GM13976 (cell line): ENCODE data around the gene IDH3A.

Source experiments
- DNase-seq: peaks from one replicate; pipeline ENCODE4 v3.0.0; 2012; ENCODE audit warnings: low spot score
- CTCF ChIP-seq: IDR thresholded peaks from 2 replicates; pipeline ENCODE4 v1.5.1; 2012; ENCODE audit warnings: borderline replicate concordance, mild to moderate bottlenecking; ENCODE audit not compliant: insufficient read depth; ENCODE audit errors: extremely low read depth, missing control alignments, control extremely low read depth
- in situ Hi-C: fragments of 300-500 bp; cut with MboI; formaldehyde crosslinking; loops from one replicate; pipeline ENCODE4 v1.12.0; 2022; ENCODE audit warnings: low sequenced_read_pairs, mixed read lengths, inconsistent platforms; ENCODE audit not compliant: unreplicated experiment

The IDH3A gene

GRCh38 chr15:78200276-78200930 lies 51.2 kb downstream of the IDH3A start:
- in situ Hi-C loops = no loop called here
- no peak for DNase-seq
- no peak for TF ChIP-seq CTCF

GRCh38 chr15:78201281-78202190 lies 52.4 kb downstream of the IDH3A start:
- DNase-seq = no peak
- in situ Hi-C loops = no loop called here
- TF ChIP-seq CTCF = no peak

DNA sequence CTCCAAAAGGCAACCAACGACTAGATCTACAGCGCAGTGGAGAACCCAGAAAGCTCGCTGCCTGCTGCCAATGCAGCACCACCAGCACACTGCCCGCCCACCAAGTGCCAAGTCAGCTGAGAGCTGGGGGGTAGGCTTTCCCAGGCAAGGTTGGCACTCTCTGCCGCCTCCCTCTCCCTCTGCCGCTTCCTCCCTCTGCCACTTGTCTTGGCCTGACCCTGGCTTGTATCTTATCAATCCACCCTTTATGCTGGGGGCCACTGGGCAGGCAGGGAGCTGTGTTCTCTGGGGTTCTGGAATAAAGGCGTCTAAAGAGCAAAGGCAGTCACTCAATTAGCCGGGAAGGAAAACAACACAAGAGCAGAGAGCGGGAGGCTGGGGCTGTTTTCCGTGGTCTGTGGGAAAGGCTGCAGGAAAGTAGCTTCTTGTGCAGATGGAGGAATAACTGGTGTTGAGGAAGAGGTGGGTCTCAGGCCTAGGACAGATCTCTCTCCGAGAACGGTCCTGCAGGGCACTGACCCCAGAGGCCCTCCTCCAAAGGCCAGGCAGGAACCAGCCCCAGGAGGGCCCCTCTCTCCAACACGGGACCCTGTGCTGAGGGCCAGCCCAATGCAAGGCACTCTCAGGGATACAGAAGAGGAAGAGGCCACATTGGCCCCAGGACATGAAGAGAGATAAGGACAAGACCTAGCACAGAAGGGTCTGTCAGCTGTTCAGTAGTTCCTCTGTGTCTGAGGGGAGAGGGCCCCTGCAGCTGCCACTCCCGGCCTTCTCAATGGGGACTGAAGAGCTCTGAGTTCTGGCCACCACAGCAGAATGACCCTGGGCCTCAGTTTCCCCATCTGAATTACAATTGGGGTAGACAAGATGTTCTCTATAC lies 54.4 kb downstream of the IDH3A start:
- in situ Hi-C loops = no loop called here
- TF ChIP-seq CTCF = no peak
- DNase-seq = no peak

- TF ChIP-seq CTCF = no peak
- in situ Hi-C loops = no loop called here
- DNase-seq = no peak
These were observed 55.5 kb downstream of the IDH3A start for GRCh38 chr15:78204351-78205309.

GRCh38 chr15:78205337-78205736 lies 56.2 kb downstream of the IDH3A start:
- DNase-seq = no peak
- in situ Hi-C loops = no loop called here
- no peak for TF ChIP-seq CTCF
